Stimulated activated CD8-positive, alpha-beta memory T cell treated with anti-CD3 and anti-CD28 coated beads, Interleukin-4, amount 100 ng/mL, for 24 hours (primary cell): Measurements from ENCODE around the gene ZNF133.
"Not testable (repeated sequence)": the region's sequence is repeated elsewhere in the genome, so short reads cannot be mapped to it uniquely, and the experiment has no call there.

Experiments
- DNase-seq: peaks from one replicate; pipeline ENCODE4 v3.0.0-alpha.2; 2020; ENCODE audit warnings: low read depth

ZNF133 gene

DNA sequence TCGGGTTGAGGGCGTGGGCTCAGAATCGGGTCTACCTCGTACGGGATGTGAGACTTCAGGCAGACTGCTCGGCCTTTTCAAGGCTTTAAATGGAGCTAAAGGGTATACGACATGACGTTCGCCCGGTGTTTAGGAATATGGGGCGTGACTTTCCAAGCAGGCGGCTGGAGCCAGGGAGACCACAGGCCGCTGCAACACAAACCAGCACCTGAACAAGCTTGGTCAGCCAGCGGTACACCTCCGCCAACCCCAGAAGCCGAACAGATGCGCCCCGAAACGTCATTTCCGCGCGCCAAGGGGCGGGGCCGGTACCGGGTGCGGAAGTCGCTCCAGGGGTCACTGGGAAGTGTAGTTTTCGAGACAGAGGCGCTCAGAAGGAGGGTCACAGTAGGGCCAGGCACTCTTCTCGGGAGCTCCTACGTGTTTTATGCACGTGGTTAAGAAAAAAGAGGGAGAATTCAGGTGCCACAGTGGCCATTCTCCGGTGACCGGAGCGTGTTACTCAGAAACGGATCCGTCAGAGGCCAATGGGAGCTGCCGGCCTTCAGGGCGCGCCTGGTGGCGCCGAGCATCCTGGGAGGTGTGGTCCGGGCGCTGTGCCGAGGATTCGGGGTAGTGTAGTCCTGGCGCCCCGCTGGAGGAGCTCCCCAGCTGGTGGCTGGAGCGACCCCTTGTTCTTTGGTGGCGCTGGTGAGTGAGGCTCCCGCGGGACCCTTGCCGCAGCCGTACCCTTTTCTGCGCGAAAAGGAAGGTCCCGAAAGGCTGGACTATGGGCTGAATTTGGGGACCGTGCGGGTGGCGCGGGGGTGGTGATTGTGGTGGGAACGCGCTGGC lies at the start of gene ZNF133:
TSS of gene ZNF133 (plus strand) at position 613 of the 834 bp plus-strand sequence. CDS start 17,160 bp downstream, outside the sequence.
- peak; percentile 96 for DNase-seq

DNA sequence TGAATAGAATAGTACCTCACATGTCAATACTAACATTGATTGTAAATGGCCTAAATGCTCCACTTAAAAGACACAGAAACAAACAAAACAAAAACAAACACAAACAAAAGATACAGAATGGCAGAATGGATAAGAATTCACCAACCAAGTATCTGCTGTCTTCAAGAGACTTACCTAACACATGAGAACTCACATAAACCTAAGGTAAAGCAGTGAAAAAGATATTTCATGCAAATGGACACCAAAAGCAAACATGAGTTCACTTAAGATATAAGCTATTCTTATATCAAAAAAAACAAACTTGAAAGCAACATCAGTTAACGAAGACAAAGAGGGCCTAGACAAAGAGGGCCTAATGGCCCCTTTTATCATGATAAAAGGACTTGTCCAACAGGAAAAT lies 47.3 kb upstream of the ZNF133 start:
- no peak for DNase-seq

DNA sequence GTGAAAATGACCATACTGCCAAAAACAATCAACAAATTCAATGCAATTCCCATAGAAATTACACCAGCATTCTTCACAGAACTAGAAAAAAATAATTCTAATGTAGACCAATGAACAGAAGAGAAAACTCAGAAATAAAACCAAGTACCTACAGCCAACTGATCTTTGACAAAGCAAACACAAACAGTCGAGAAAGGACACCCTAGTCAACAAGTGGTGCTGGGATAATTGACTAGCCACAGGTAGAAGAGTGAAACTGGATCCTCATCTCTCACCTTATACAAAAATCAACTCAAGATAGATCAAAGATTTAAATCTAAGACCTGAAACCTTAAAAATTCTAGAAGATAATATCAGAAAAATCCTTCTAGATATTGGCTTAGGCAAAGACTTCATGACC lies 44.5 kb upstream of the ZNF133 start:
- DNase-seq = no peak

DNA sequence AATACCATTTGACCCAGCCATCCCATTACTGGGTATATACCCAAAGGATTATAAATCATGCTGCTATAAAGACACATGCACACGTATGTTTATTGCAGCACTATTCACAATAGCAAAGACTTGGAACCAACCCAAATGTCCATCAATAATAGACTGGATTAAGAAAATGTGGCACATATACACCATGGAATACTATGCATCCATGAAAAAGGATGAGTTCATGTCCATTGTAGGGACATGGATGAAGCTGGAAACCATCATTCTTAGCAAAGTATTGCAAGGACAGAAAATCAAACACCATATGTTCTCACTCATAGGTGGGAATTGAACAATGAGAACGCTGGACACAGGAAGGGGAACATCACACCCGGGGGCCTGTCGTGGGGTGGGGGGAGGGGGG lies 39.8 kb upstream of the ZNF133 start:
- DNase-seq = not testable (repeated sequence)

DNA sequence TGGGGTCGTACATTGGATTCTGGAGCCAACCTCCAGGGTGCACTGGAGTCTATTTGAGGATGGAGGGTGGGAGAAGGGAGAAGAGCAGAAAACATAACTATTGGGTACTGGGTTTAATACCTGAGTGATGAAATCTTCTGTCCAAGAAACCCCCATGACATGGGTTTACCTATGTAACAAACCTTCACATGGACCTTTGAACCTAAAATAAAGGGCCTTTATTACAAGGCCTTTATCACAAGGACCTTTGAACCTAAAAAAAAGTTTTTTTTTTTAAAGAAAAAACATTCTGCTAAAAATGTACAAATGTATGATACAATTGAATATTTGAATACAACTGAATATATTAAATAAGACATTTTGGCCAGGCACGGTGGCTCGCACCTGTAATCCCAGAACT lies 38.1 kb upstream of the ZNF133 start:
- DNase-seq = no peak

DNA sequence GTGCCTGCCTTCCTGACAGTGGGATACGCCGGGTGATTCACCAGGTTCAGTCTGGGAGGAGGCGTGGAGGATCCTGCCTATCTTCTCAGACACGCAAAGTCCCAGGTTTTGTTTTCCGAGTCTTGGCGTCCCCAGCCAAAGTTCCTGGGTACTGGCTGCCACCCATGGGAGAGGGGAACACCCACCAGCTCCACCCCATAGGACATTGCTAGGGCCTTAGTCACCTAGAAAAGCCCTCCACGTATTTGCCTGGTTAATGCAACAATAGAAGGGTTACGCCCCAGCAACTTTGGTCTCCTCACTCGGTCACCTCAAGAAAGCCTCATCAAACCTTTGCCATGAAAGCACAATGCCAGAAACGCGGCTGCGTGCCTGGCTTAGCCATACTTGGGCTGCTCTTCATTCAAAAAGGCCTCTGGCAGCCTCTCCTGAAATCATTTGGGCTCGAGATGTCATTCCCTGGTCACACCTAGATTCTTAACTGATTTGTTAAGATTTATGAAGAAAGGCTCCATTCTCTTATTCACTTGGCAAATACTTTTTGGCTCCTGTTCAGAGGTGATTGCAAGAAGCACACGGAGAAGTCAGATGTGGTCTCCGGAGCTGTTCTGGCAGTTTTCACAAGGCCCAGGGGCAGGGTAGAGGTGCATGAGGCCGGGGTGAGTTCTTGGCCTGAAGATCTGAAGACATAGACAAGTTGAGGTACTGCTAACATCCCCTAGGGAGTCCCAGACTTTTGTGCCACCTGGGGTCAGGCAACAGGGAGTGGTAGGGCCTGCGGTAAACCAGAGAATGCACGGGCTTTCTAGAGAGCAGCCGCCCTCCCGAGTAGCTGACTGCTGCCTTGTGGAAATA lies 35.5 kb upstream of the ZNF133 start:
- DNase-seq = no peak

- no peak for DNase-seq
Measured at GRCh38 chr20:18254615-18255014, 33.7 kb upstream of the ZNF133 start.

- no peak for DNase-seq
Measured at GRCh38 chr20:18255526-18255925, 32.8 kb upstream of the ZNF133 start.

DNA sequence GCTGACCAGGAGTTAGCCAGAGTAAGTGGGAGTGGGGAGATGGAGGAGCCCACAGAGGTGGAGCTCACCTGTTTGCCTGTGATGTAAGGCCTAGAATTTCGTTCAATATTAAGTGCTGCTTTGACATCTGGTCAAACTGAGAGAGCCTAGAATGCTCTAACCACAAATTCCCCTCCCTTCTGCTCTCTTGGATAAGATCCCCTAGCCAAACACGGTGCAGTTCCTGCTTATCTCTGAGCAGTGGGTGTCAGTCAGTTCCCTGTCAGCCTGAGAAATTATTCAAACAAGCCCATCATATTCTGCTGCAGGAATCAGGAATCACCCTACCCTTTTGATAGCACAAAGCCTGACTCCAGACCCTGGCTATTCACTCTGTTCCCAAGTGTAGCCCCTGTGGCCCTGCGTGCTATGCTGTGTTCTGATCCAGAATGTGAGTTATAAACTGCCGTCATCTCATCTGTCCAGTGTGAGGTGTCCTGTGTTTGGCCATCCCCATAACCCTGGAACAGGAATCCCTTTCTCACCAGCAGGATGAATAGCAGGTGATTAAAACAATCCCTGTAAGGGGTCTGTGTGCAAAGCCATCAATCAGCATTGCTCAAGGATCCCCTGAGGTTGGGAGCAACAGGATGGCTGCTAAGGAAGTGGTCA lies 31.8 kb upstream of the ZNF133 start:
- no peak for DNase-seq

GRCh38 chr20:18258126-18258860 lies 30.0 kb upstream of the ZNF133 start:
- no peak for DNase-seq

- no peak for DNase-seq
Measured at GRCh38 chr20:18259730-18260129, 28.6 kb upstream of the ZNF133 start.

- DNase-seq = no peak
Measured at GRCh38 chr20:18263723-18264122, 24.6 kb upstream of the ZNF133 start.

DNA sequence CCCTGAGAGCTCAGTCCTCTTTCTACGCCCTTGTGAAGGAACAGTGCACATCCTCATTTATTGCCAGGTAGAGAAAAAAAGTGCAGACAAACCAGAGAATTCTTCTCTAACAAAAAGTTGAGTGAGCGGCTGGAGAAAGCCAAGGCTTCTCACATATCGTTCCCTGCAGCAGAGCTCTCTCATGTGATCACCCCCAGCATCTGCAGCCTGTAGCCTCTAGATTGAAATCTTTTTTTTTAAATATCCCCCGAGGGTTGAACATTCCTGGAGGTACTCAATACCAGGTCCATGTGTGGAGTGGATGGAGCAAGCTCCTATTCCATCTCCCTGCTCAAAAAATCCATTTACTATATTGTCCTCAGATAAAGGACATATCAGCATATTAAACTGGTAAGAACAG lies 22.9 kb upstream of the ZNF133 start:
- no peak for DNase-seq

DNA sequence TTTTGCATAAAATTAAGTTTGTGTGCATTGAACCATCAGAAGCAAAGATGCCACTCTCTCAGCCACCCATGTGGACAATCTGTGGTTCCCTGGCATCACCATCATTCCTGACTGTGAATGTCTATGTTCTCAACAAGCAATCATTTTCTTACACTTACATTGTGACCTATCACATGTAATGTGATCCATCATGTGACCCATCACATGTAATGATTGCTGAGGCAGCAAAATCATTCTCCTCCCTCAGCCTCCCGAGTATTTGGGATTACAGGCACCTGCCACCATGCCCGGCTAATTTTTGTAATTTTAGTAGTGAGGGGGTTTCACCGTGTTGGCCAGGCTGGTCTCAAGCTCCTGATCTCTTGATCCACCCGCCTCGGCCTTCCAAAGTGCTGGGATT lies 22.0 kb upstream of the ZNF133 start:
- DNase-seq = no peak

DNA sequence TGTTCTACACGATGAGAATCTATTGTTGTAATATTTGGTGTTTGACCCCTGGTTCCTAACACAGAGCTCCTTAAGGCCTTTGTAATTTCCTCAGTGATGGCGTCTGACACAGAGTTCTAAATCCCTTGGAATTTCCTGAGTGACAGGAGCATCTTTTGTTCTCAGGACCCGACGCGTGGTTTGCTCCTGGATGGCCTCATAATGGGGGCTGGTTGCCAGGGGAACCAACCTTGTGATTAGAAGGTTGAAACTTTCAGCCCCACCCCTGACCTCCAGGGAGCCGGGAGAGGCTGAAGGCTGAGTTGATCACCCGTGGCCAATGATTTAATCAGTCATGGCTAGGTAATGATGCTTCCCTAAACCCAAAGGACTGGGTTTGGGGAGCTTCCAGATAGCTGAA lies 20.5 kb upstream of the ZNF133 start:
- DNase-seq = no peak

DNA sequence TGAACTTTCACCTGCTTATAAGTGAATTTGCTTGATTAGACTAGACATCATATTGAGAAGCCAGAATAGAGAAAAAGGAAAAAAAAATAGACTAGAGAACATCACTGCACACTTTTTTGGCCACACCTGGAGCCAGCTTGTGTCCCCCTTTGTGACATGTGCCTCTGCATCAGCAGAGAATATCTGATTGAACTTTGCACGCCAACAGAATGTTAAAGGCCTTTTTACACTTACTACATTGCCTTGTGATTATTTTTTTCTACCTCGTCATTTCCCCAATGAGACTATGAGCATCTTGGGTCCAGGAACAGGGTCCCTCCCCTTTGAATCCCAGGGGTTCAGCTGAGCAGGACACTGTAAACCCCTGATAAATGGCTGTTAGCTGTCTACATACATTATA lies 17.2 kb upstream of the ZNF133 start:
- no peak for DNase-seq

DNA sequence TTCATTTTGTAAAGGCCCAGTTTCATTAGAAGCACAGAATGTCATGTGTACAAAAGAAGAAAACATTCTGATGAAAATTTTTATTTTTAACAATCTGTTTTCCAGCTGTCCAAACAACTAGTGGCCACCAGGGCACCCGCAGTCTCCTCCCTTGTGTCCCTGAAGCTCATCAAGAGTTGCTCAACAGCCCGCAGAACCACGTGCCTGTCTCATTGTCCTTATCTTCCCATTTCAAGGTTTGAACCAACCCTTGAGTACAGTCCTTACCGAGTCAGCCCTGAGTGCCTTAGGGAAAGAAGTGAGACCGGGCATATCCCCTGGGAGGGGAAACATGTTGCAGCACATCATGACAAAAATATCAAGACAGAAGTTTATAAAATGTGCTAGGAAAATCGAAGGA lies 15.9 kb upstream of the ZNF133 start:
- no peak for DNase-seq

- no peak for DNase-seq
Measured at GRCh38 chr20:18273738-18274137, 14.6 kb upstream of the ZNF133 start.

GRCh38 chr20:18275960-18276359 lies 12.4 kb upstream of the ZNF133 start:
- not testable (repeated sequence) for DNase-seq

GRCh38 chr20:18276821-18277220 lies 11.5 kb upstream of the ZNF133 start:
- DNase-seq = peak; percentile 25

DNA sequence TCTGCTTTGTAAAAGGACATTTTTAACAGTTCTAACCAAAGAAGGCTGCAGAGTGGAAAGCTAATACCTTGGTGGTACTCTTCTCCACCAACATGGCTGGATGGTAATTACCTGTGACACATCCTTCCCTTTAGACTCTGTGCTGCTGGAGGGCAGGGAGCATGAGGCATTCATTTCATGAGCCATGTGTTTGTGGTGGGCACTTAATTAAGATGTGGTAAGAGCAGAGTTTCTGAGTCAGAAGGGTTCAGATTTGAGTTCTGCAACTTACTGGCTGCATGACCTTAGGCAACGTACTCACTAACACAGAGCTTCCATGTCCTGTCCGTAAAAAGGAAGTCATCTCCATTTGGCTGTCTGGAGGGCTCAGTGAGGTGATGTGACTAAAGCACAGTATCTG lies 9.1 kb upstream of the ZNF133 start:
- no peak for DNase-seq
